NCI-H1092 (cell line): ENCODE results near the gene FUZ.
"Not testable (repeated sequence)": the region's sequence is repeated elsewhere in the genome, so short reads cannot be mapped to it uniquely, and the experiment has no call there.

Source experiments
- DNase-seq: peaks from one replicate; lab custom pipeline; 2025; lab: John Stamatoyannopoulos, UW

FUZ gene

DNA sequence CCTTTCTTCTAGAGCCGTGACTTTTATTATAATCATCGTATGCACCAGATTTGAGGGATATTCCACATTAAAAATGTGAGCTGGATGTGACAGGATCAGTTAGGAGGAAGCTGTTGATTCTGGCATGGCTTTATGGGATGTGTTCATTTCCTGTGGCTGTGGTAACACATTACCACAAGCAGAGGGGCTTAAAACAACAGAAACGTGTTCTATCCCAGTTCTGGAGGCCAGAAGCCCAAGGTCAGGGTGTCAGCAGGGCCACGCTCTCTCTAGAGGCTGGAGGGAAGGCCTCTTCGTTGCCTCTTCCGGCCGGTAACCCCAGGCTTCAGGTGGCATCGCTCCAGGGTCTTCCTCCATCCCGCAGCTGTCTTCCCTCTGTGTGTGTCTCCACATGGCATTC, 19.5 kb upstream of the FUZ start:
- no peak for DNase-seq

DNA sequence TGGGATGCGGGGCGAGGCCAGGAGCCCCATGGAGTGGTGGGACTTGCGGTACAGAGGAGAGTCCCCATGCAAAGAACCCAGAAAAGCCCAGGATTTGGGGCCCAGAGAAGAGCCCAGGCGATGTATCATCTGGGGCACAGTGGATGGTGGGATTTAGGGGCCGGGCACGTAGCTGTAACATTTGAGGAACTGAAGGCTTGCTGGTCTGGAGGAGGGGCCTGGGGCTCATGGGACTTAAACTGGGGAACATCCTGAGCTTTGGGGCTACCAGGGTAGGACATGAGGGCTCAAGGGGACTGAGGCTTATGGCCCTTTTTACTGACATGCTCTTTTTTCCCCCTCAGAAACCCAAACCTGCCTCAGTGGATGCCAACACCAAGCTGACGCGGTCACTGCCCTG, 18.5 kb upstream of the FUZ start:
- no peak for DNase-seq

DNA sequence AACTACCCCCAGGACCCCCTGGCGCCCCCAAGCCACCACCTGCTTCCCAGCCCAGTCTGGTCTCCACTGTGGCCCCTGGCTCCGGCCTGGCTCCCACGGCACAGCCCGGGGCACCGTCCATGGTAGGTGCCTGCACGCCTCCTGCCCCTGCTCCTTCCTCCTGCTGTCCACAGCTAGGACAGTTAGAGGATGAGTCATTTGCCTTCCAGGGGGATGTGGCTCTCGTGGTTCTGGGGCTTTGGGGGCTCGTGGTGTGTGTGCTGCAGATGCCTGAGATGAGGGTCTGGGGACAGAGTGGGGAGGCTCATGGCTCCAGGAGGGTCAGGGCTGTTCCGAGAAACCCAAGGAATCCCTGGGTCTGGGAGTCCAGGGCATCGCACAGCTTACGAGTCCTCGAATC, 17.7 kb upstream of the FUZ start:
- DNase-seq, result no peak

DNA sequence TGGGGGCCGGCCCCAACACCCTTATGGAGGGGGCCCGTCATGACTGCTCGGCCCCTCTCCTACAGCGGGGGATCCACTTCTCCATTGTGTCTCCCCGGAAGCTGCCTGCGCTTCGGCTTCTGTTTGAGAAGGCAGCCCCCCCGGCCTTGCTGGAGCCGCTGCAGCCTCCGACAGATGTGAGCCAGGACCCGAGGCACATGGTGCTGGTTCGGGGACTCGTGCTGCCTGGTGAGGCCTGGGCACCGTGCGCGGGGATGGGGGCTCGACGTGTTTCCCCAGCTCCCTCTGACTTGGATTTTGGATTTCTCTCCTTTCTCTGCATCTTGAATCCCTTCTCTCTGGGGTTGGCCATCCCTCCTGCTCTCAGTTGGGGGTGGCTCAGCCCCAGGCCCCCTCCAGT, 16.6 kb upstream of the FUZ start:
- DNase-seq, result no peak

DNA sequence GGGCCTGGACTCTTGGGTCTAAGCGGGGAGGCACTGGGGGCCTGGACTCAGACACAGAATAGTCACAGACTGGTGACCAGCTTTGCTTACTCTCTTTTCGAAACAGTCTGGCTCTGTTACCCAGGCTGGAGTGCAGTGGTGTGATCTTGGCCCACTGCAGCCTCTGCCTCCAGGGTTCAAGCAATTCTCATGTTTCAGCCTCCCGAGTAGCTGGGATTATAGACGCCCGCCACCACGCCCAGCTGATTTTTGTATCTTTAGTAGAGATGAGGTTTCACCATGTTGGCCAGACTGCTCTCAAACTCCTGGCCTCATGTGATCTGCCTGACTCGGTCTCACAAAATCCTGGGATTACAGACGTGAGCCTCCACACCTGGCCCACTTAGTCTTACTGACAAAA, 16.1 kb upstream of the FUZ start:
- no peak for DNase-seq

DNA sequence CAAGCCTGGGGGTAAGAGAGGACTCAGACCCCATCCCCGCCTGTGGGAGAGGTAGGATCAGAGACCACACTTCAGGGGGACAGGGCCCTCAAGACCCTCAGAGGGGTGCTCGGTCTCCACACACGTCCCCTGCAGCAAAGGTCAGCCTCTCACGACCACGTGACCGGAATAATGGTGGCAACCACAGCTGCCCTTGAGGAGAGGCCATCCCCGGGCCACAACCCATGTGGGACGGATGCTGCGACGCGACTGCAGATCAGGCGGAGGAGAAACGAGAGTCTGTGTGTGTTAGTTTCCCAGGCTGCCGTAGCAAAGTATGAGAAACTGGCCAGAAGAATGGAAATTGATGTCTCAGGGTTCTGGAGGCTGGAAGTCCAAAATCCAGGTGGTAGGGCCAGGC, 13.9 kb upstream of the FUZ start:
- DNase-seq, result no peak

DNA sequence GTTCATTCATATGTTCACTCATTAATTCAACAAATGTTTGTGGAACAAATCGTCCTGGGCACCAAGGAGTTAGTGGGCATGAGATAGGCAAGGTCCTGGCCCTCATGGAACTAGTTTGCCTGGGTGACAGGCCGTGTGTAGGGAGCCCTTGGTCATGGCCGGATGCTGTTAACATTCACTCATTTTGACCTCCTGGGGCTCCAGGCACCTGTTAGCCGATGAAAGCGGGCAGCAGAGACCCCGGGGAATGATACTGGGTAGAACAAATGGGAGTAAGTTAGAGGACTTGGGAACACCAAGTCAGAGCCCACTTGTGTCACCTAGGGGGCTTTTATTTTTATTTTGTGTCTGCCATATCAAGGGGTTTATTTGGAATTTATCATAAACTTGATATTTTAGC, 11.6 kb upstream of the FUZ start:
- DNase-seq, result no peak

DNA sequence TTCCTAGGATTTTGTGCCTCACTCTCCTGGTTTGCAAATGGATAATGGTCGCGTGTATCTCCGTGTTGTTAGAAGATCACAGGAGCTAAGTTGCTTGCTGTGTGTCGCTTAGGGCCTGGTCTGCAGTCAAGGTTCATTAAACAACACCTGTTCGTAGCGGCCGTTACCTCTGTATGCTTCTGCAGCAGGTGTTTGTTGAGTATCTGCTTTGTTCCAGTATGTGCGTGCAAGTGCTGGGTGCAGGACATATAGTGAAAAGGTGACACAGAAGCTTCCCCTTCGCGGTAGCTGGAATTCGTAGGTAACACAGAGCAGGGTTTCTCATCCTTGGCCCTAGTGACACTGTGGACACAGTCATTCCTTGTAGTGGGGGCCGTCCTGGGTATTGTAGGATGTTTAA, 10.4 kb upstream of the FUZ start:
- peak; percentile 61 for DNase-seq

DNA sequence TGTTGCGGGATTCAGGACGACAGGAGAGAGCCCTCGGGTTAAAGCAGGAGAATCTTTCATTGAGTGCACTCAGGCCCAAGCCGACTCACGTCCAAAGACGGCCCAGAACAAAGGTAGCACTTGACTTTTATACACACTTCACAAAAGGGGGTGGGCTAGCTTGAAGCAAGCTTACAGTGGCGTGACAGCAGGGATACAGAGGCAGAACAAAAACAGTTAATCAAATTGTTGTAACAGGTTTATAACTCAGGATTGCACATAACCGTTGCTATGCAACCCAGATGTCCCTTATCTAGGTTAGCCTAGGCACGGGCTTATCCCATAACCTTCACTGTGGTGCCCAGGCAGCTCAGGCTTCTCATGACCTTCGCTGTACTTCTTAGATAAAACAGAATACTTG, 7.0 kb upstream of the FUZ start:
- DNase-seq, result peak; percentile 28

DNA sequence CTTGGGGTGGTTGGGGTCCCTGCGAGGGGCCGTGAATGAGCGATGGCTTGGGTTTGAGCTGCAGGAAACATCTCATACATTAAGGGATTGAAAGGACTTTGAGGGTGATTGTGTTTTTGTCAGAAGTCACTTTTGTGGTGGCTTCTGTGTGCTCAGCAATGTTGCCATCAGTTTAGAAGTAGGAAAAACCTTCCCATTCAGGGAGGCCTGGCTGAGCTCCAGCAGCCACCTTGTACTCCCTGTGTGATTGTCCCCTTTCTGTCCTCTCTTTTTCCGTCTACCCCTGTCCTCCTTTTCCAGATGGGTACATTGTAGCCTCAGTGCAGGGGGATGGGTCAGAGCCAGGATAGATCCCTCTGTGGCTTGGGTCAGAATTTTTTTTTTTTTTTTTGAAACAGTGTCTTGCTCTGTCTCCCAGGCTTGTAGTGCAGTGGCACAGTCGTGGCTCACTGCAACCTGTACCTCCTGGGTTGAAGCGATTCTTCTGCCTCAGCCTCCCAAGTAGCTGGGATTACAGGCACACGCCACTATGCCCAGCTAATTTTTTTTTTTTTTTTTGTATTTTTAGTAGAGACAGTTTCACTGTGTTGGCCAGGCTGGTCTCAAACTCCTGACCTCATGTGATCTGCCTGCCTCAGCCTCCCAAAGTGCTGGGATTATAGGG, 6.5 kb upstream of the FUZ start:
- not testable (repeated sequence) for DNase-seq

DNA sequence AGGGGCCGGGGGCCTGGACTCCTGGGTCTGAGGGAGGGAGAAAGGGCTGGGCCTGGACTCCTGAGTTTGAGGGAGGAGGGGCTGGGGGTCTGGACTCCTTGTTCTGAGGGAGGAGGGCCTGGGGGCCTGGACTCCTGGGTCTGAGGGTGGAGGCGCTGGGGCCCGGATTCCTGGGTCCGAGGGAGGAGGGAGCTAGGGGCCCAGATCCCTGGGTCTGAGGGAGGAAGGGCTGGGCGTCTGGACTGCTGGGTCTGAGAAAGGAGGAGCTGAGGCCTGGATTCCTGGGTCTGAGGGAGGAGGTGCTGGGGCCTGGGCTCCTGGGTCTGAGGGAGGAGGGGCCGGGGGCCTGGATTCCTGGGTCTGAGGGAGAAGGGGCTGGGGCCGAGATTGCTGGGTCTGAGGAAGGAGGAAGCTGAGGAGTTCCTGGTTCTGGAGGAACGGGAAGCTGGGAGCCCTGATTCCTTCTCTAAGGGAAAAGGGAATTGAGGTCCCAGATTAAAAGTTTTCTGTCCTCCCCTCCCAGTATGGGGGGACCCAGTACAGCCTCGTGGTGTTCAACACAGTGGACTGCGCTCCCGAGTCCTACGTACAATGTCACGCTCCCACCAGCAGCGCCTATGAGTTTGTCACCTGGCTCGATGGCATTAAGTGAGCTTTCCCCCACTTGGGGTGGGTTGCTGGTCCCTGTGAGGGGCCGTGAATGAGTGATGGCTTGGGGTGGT, 5.7 kb upstream of the FUZ start:
- no peak for DNase-seq

DNA sequence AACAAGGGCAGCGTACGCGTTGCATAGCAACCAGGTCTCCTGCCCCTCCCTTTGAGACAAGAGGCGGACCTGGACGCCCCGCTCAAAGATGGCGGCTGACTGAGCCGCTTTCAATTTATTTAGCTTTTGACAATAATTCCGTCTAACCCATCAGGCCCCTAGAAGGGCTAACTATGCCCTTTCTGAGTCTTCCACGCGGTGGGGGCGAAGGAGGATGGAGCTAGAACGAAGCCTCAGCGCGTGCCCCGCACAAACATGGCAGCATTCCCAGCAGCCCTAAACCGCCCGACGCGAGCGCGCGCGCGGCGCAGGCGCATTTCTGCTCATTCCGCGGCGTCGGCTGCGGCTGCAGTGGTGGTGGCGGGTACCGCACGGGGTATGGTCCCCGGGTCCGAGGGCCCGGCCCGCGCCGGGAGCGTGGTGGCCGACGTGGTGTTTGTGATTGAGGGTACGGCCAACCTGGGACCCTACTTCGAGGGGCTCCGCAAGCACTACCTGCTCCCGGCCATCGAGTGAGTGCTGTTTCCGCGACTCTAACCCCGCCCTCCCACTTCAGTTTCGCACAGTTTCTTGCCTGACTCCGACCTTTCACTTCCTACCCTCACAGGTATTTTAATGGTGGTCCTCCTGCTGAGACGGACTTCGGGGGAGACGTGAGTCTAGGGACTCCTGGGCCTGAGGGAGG, 5.0 kb upstream of the FUZ start, which contains the start of gene MED25:
Gene MED25, plus strand, starts transcription at position 326 of the 685 bp plus-strand sequence. Its CDS starts 53 bp downstream, at position 379.
- DNase-seq, result peak; percentile 68

DNA sequence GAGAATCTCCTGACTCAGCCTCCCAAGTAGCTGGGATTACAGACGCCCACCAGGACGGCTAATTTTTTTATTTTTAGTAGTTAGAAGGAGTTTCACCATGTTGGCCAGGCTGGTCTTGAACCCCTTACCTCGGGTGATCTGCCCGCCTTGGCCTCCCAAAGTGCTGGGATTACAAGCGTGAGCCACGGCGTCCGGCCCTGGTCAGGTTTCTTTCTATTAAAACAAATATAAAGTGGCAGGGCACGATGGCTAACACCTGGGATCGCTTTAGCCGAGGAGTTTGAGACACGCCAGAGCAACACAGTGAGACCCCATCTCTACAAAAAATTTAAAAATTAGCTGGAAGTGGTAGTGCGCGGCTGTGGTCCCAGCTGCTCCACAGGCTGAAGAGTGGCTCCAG, 3.5 kb upstream of the FUZ start:
- DNase-seq, result no peak

DNA sequence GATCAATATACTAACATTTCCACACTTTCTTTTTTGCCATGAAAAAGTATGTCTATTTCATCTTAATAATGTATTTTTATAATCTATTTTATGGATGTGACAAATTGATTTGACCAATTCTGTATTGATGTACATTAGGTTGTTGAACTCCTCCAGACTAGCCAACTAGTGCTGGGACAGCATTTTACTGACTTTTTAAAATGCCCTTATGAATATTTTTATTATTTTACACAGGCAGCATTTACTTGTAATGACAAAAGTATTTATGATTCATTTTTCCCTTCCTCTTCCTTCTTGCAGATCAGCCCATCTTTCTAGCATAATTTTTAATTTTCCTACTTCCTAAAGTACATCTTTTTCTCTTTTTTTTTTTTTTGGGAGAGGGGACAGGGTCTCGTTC, 918 bp upstream of the FUZ start:
- DNase-seq, result no peak

DNA sequence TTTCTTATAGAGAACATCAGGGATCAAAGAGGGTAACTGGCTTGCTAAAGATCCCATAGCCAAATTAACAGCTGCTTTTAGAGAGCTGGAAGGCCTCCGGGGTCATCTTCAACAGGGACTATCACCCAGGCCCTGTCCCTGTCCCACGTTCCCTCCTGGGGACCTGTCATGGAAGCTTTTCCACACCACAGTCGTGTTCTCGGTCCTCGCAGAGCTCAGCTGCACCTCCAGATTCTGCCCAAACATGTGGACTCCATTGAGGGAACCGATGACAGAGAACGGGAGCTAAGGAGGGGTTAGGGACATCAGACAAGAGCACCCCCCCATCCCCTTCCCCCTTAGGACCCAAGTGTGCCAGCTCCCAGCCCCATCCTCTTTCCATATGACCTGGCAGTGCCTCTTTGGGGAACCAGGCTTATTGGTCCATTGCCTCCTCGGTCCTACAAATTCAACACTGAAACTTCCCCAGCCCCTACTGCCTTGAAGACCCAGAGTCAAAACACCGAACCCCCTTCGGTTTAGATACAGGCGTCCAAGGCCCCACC, 568 bp downstream of the FUZ start:
- DNase-seq, result no peak

DNA sequence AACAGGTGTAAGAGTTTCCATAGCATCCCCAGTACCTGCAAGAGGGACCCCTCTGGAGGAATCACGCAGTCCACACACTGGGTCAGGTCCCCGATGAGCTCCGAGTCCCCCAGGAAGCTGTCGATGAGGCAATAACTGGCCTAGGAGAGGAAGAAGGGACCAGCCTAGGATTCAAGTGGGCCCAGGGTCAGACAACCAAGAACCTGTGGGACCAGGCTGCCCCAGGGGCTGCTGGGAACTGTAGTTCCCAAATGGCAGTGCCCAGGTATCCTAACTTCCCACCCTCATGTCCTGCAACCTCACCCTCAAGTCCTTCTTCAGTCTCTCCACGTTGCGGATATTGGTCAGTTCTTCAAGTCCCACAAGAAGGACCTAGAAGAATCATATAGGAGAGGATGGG, 1.8 kb downstream of the FUZ start:
- DNase-seq, result no peak

DNA sequence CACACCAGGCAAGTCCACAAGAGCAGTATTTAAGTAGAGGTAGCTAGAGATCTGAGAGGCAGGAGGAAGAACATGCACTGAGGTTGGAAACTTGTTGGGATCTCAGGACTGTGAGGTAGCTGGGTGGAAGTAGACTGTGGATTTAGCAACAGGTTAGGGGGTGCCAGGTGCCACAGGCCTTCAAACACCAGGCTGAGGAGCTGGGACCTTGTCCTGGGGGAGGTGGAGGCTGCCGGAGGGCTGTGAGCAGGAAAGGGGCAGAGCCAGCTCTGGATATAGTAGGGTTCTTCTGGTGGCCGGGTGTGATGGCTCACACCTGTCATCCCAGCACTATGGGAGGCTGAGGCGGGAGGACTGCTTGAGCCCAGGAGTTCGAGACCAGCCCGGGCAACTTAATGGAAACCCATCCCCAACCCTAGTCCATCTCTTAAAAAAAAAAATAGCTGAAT, 3.1 kb downstream of the FUZ start:
- no peak for DNase-seq

DNA sequence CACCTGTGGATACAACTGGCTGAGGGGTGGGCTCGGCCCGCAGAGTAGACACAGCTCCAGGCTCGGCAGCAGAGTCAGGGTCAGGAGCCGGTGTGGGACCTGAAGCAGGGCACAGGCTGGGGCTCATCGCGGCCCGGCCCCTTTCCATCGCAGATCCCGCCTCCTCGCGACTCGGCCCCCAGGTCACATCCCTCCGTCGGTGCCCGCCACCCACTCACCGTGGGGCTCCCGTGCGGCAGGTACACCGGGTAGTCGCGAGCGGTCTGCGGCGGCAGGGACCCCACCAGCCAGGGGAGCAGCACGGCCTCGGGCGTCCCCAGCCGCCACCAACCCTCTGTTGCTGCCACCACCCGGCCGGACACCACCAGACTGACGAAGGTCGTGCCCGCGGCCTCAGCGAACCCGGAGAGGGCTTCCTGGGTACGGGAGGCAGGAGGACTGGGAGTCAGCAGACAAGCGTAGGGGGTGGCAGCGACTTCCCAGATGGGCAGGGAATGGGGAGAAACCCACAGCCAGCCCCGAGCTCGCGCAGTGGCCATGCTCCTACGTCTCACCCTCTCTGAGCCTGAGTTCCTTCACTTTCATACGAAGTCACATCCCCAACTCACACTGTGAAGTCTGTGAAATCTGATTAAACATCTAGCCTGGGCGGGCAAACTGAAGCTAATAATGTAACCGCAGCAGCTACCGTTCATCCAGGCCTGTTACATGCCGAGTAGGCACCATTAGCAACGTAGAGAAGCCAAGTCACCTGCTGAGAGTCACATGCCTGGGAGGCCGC, 3.7 kb downstream of the FUZ start:
- DNase-seq, result no peak

DNA sequence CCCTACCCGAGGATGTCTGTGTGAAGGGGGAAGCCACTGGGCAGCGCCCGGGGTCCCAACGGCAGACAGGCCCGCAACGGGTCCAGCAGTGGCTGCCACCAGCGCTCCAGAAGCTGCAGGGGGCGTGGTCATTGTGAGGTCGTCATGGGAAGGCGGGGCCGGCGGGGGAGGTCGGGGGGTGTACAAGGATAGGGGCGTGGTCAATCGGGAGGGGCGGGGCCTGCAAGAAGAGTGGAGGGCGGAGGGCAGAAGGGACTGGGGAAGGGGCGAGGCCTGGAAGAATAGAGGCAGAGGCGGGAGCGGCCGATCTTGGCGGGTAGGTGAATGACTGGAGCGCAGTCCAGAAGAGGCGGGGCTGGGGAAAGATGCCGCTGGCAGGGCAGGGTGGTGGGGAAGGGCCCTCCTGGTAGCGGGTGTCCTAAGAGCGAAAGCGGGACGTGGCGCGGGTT, 4.4 kb downstream of the FUZ start:
- DNase-seq, result peak; percentile 72

DNA sequence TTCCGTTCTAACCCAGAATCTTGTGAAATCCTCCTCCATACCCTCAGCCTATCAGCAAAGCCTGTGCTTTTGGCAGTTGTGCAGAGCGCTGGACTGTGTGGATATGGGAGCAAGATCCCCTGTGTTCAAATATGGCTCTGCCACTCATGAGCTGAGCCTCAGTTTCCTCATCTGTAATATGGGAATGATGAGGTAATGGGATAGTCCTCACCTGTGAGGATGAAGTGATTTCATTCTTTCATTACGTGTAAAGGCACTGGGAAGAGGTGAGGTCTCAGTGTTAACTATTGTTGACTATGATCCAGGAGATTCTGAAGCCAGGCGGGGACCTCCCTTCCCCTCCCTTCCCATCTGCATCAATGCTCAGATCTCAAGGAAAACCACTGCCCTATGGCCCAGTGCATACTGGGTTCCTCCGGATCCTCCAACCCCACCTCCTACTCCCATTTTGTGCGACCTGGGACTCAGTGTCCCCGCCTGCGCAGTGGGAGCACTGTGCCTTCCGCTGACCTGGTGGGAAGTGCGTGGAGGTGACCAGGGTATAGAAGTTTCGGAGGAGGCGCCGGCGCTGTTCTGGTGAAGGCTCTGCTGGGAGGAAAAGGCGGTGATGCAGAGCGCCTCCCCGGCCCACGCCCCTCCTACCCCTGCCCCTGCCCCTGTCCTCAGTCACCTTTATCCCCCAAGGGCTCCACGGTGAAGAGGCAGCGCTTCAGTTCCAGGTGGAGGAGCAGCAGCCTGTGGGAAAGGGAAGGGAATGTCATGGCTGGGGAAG, 5.0 kb downstream of the FUZ start:
- no peak for DNase-seq
